HG03159 (cell line): Measurements from ENCODE around the gene RAD1.

ENCODE experiments used
- ATAC-seq: cut with Tn5 transposase; IDR thresholded peaks from one replicate; pipeline ENCODE4 v1.9.1; 2021; ENCODE audit warnings: mild to moderate bottlenecking, moderate library complexity; ENCODE audit not compliant: unreplicated experiment

RAD1 gene

GRCh38 chr5:34918025-34918424, 2.7 kb upstream of the RAD1 start:
- ATAC-seq, result no peak

GRCh38 chr5:34916518-34916917, 1.2 kb upstream of the RAD1 start:
- no peak for ATAC-seq

- ATAC-seq, result peak; percentile 20
Measured at GRCh38 chr5:34915856-34916192, 520 bp upstream of the RAD1 start.

GRCh38 chr5:34914671-34915138, 599 bp downstream of the RAD1 start:
- ATAC-seq, result peak; percentile 12

GRCh38 chr5:34913072-34913471, 2.2 kb downstream of the RAD1 start:
- no peak for ATAC-seq

GRCh38 chr5:34905564-34905963, 9.7 kb downstream of the RAD1 start:
- ATAC-seq, result no peak

GRCh38 chr5:34903260-34903659, 12.0 kb downstream of the RAD1 start:
- ATAC-seq, result no peak

- no peak for ATAC-seq
Measured at GRCh38 chr5:34900652-34901051, 14.7 kb downstream of the RAD1 start.

- no peak for ATAC-seq
Measured at GRCh38 chr5:34899066-34899465, 16.2 kb downstream of the RAD1 start.

GRCh38 chr5:34898258-34898895, 16.9 kb downstream of the RAD1 start:
- peak; percentile 92 for ATAC-seq

- ATAC-seq, result no peak
Measured at GRCh38 chr5:34897646-34898045, 17.7 kb downstream of the RAD1 start.

- no peak for ATAC-seq
Measured at GRCh38 chr5:34895641-34896419, 19.5 kb downstream of the RAD1 start.

GRCh38 chr5:34894716-34895115, 20.6 kb downstream of the RAD1 start:
- ATAC-seq, result no peak

GRCh38 chr5:34892414-34892813, 22.9 kb downstream of the RAD1 start:
- ATAC-seq, result no peak

- ATAC-seq, result no peak
Measured at GRCh38 chr5:34891981-34892380, 23.3 kb downstream of the RAD1 start.

- ATAC-seq, result no peak
Measured at GRCh38 chr5:34889394-34889793, 25.9 kb downstream of the RAD1 start.

- ATAC-seq, result no peak
Measured at GRCh38 chr5:34886392-34887119, 28.7 kb downstream of the RAD1 start.

- no peak for ATAC-seq
Measured at GRCh38 chr5:34881246-34881645, 34.1 kb downstream of the RAD1 start.

GRCh38 chr5:34876275-34876674, 39.0 kb downstream of the RAD1 start:
- ATAC-seq, result no peak

- ATAC-seq, result no peak
Measured at GRCh38 chr5:34870382-34870781, 44.9 kb downstream of the RAD1 start.

- no peak for ATAC-seq
Measured at GRCh38 chr5:34869256-34869655, 46.0 kb downstream of the RAD1 start.

- no peak for ATAC-seq
Measured at GRCh38 chr5:34868791-34869190, 46.5 kb downstream of the RAD1 start.
